Heart left ventricle (tissue), 13 donors: ENCODE results near the gene HSH2D.

Experiments
- POLR2A ChIP-seq, 2 donors: fragments of 450-650 bp; IDR thresholded peaks; one replicate each; pipeline ENCODE4 v1.6.1; 2017; ENCODE audit warnings: antibody characterized with exemption in 2 of 2, mild to moderate bottlenecking in 2 of 2, moderate library complexity in 2 of 2
- TF ChIP-seq, protein P1 (sequence below), 12 donors: fragments of 200-600 bp; sonication (generic) in 4 of 12; IDR thresholded peaks; one replicate each; pipeline versions ENCODE4 v1.5.0 to v1.8.0; 2018 to 2022; ENCODE audit warnings: antibody characterized with exemption in 12 of 12, mild to moderate bottlenecking in 5 of 12
- donor health status: ischemic (EF 13 %, LVEDD 7.1; RV severe dilation, severe dysfunction).
- donor health status: DM: no; HTN: yes; CAD: no.
- donor health status: DM: no; HTN: no; CAD: no.
- donor health status: ischemic (EF 25% LVEDD 6.9; RV normal size, moderate dysfunction).
- donor health status: ischemic (EF 25% LVEDD 5.7; RV mildly dilated, moderate dysfunction).
- donor health status: ischemic (EF 35%, LVEDD 5.7; RV mildly dilated, moderate dysfunction).
- donor health status: nonischemic (EF 11% LVEDD 7.7; RV severe dilation, severe dysfunction).
- donor health status: DM: yes; HTN: yes; CAD: no.
- donor health status: PGD.
- donor health status: ischemic (EF 29% LVEDD 5.4; RV normal size, mild dysfunction).
- donor health status: nonischemic (EF 23%, LVEDD 6.1; RV moderate dilation, normal function).

DNA sequence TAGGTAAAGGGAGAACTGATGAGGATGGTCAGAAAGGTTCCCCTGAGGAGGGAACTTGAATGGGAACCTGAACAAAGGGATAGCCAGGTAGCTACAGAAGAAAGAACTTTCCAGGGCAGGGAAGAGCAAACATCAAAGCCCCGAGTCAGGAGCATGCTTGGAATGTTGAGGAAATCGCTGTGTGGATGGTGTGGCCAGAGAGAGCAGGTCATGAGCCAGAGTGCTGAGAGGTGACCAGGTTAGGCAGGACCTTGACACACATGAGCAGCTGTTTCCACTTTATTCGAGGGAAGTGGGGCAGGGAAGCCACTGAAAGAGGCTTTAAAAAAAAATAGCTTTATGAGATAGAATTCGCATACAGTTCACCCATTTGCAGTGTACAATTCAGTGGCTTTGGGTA, 27.4 kb upstream of the HSH2D start:
- TF ChIP-seq, protein P1, sequence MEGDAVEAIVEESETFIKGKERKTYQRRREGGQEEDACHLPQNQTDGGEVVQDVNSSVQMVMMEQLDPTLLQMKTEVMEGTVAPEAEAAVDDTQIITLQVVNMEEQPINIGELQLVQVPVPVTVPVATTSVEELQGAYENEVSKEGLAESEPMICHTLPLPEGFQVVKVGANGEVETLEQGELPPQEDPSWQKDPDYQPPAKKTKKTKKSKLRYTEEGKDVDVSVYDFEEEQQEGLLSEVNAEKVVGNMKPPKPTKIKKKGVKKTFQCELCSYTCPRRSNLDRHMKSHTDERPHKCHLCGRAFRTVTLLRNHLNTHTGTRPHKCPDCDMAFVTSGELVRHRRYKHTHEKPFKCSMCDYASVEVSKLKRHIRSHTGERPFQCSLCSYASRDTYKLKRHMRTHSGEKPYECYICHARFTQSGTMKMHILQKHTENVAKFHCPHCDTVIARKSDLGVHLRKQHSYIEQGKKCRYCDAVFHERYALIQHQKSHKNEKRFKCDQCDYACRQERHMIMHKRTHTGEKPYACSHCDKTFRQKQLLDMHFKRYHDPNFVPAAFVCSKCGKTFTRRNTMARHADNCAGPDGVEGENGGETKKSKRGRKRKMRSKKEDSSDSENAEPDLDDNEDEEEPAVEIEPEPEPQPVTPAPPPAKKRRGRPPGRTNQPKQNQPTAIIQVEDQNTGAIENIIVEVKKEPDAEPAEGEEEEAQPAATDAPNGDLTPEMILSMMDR (IDR thresholded peaks at IDR 0.05) = no peak
- TF ChIP-seq POLR2A (IDR thresholded peaks at IDR 0.05) = no peak
